ENCODE measurements around the gene SORCS2.

The SORCS2 gene

GRCh38 chr4:7561557-7561956 lies 369.2 kb downstream of the SORCS2 start:
- H2BK12ac ChIP-seq (ENCODE audit: low read length) = no peak overlapping the region
- H3K4me3 ChIP-seq (ENCODE audit: low read depth, low read length) = no peak overlapping the region
- no peak overlapping the region for H3K14ac ChIP-seq (ENCODE audit: low read length)
- H3K4me2 ChIP-seq (ENCODE audit: low read length) = no peak overlapping the region
- H2AFZ ChIP-seq (ENCODE audit: insufficient read depth, low read length, poor library complexity) = no peak overlapping the region
- H3K79me2 ChIP-seq (ENCODE audit: control insufficient read depth, insufficient read depth, low read length, poor library complexity) = no peaks in the 10 kb centered on the region
- H3K79me1 ChIP-seq (ENCODE audit: low read length) = no peaks in the 10 kb centered on the region
- no peak overlapping the region for H3K27ac ChIP-seq (ENCODE audit: low read depth, low read length)
- no peak overlapping the region for H4K12ac ChIP-seq (ENCODE audit: low read depth, low read length)
- no peak overlapping the region for H2AK5ac ChIP-seq (ENCODE audit: low read length)
- H2BK5ac ChIP-seq (ENCODE audit: low read depth, low read length, poor library complexity) = no peak overlapping the region
- no peak overlapping the region for H4K91ac ChIP-seq (ENCODE audit: low read depth, low read length)
- no peaks in the 10 kb centered on the region for H3K4me1 ChIP-seq (ENCODE audit: control insufficient read depth in 1 of 2, insufficient read depth in 2 of 2, low read length in 2 of 2)
- H3K27me3 ChIP-seq (ENCODE audit: insufficient read depth, low read length) = no peaks in the 10 kb centered on the region
- no peak overlapping the region for H3K18ac ChIP-seq (ENCODE audit: low read length)
- no peak overlapping the region for H2BK120ac ChIP-seq (ENCODE audit: insufficient read depth, low read length, poor library complexity)
- no peak overlapping the region for H3K4ac ChIP-seq (ENCODE audit: low read depth, low read length)
- no peak for DNase-seq
- H3K9me3 ChIP-seq (ENCODE audit: insufficient read depth, low read depth, low read length) = peaks cover 23% of the 10 kb centered on the region
- no peak overlapping the region for H3K9ac ChIP-seq (ENCODE audit: low read length)
- no peak overlapping the region for H3K23ac ChIP-seq (ENCODE audit: low read length)
- no peaks in the 10 kb centered on the region for H3K36me3 ChIP-seq (ENCODE audit: control insufficient read depth in 1 of 2, insufficient read depth in 2 of 2, low read length in 2 of 2)
- 96% methylated on average over 2 of the region's 2 CpGs for WGBS (ENCODE audit: extremely low coverage, insufficient coverage, insufficient read length)
- no peak overlapping the region for H4K8ac ChIP-seq (ENCODE audit: low read depth, low read length)

- no CpG with 5 or more reads among the region's 5 CpGs for WGBS (ENCODE audit: extremely low coverage, insufficient coverage, insufficient read length)
These were observed 371.9 kb downstream of the SORCS2 start for GRCh38 chr4:7564242-7564641.

GRCh38 chr4:7565483-7565882 lies 373.1 kb downstream of the SORCS2 start:
- 100% methylated on average over 3 of the region's 4 CpGs for WGBS (ENCODE audit: extremely low coverage, insufficient coverage, insufficient read length)

More at GRCh38 chr4:7564242-7564641, 371.9 kb downstream of the SORCS2 start:
- Histone ChIP-seq H2BK120ac (ENCODE audit: insufficient read depth, low read length, poor library complexity) (no peak overlapping the region), H2AFZ (ENCODE audit: insufficient read depth, low read length, poor library complexity) (no peak overlapping the region), H3K27ac (ENCODE audit: low read depth, low read length) (no peak overlapping the region), H3K4me1 (ENCODE audit: control insufficient read depth in 1 of 2, insufficient read depth in 2 of 2, low read length in 2 of 2) (no peaks in the 10 kb centered on the region), H3K4ac (ENCODE audit: low read depth, low read length) (no peak overlapping the region), H4K91ac (ENCODE audit: low read depth, low read length) (no peak overlapping the region), H3K4me3 (ENCODE audit: low read depth, low read length) (no peak overlapping the region), H2BK12ac (ENCODE audit: low read length) (no peak overlapping the region), H2AK5ac (ENCODE audit: low read length) (no peak overlapping the region), H4K8ac (ENCODE audit: low read depth, low read length) (no peak overlapping the region), H3K9ac (ENCODE audit: low read length) (no peak overlapping the region), H3K9me3 (ENCODE audit: insufficient read depth, low read depth, low read length) (peaks cover 19% of the 10 kb centered on the region), H2BK5ac (ENCODE audit: low read depth, low read length, poor library complexity) (no peak overlapping the region), H4K12ac (ENCODE audit: low read depth, low read length) (no peak overlapping the region), H3K79me1 (ENCODE audit: low read length) (no peaks in the 10 kb centered on the region), H3K4me2 (ENCODE audit: low read length) (no peak overlapping the region), H3K79me2 (ENCODE audit: control insufficient read depth, insufficient read depth, low read length, poor library complexity) (no peaks in the 10 kb centered on the region), H3K18ac (ENCODE audit: low read length) (no peak overlapping the region), H3K14ac (ENCODE audit: low read length) (no peak overlapping the region), H3K23ac (ENCODE audit: low read length) (no peak overlapping the region), H3K27me3 (ENCODE audit: insufficient read depth, low read length) (no peaks in the 10 kb centered on the region), H3K36me3 (ENCODE audit: control insufficient read depth in 1 of 2, insufficient read depth in 2 of 2, low read length in 2 of 2) (no peaks in the 10 kb centered on the region)
- DNase-seq = no peak

GRCh38 chr4:7569810-7570783 lies 377.8 kb downstream of the SORCS2 start:
- Histone ChIP-seq H4K91ac (ENCODE audit: low read depth, low read length) (no peak overlapping the region), H3K4me2 (ENCODE audit: low read length) (no peak overlapping the region), H3K79me2 (ENCODE audit: control insufficient read depth, insufficient read depth, low read length, poor library complexity) (no peaks in the 10 kb centered on the region), H3K9ac (ENCODE audit: low read length) (no peak overlapping the region), H3K79me1 (ENCODE audit: low read length) (no peaks in the 10 kb centered on the region), H3K4me3 (ENCODE audit: low read depth, low read length) (no peak overlapping the region), H2BK5ac (ENCODE audit: low read depth, low read length, poor library complexity) (no peak overlapping the region), H3K9me3 (ENCODE audit: insufficient read depth, low read depth, low read length) (peaks cover 12% of the 10 kb centered on the region), H3K36me3 (ENCODE audit: control insufficient read depth in 1 of 2, insufficient read depth in 2 of 2, low read length in 2 of 2) (no peaks in the 10 kb centered on the region), H2BK120ac (ENCODE audit: insufficient read depth, low read length, poor library complexity) (no peak overlapping the region), H3K14ac (ENCODE audit: low read length) (no peak overlapping the region), H3K23ac (ENCODE audit: low read length) (no peak overlapping the region), H4K8ac (ENCODE audit: low read depth, low read length) (no peak overlapping the region), H4K12ac (ENCODE audit: low read depth, low read length) (no peak overlapping the region), H2AFZ (ENCODE audit: insufficient read depth, low read length, poor library complexity) (no peak overlapping the region), H3K27me3 (ENCODE audit: insufficient read depth, low read length) (no peaks in the 10 kb centered on the region), H3K4ac (ENCODE audit: low read depth, low read length) (no peak overlapping the region), H2BK12ac (ENCODE audit: low read length) (no peak overlapping the region), H3K27ac (ENCODE audit: low read depth, low read length) (no peak overlapping the region), H3K18ac (ENCODE audit: low read length) (no peak overlapping the region), H2AK5ac (ENCODE audit: low read length) (no peak overlapping the region), H3K4me1 (ENCODE audit: control insufficient read depth in 1 of 2, insufficient read depth in 2 of 2, low read length in 2 of 2) (no peaks in the 10 kb centered on the region)
- WGBS (ENCODE audit: extremely low coverage, insufficient coverage, insufficient read length) = no CpG with 5 or more reads among the region's 25 CpGs
- no peak for DNase-seq

More at GRCh38 chr4:7565483-7565882, 373.1 kb downstream of the SORCS2 start:
- no peak overlapping the region for H3K4ac ChIP-seq (ENCODE audit: low read depth, low read length)
- H3K9me3 ChIP-seq (ENCODE audit: insufficient read depth, low read depth, low read length) = peaks cover 14% of the 10 kb centered on the region
- no peak overlapping the region for H3K9ac ChIP-seq (ENCODE audit: low read length)
- H2AFZ ChIP-seq (ENCODE audit: insufficient read depth, low read length, poor library complexity) = no peak overlapping the region
- no peaks in the 10 kb centered on the region for H3K79me1 ChIP-seq (ENCODE audit: low read length)
- H2BK120ac ChIP-seq (ENCODE audit: insufficient read depth, low read length, poor library complexity) = no peak overlapping the region
- no peak overlapping the region for H3K14ac ChIP-seq (ENCODE audit: low read length)
- no peak overlapping the region for H3K4me2 ChIP-seq (ENCODE audit: low read length)
- no peak overlapping the region for H2BK12ac ChIP-seq (ENCODE audit: low read length)
- H2AK5ac ChIP-seq (ENCODE audit: low read length) = no peak overlapping the region
- DNase-seq = no peak
- no peak overlapping the region for H4K8ac ChIP-seq (ENCODE audit: low read depth, low read length)
- no peak overlapping the region for H3K18ac ChIP-seq (ENCODE audit: low read length)
- no peaks in the 10 kb centered on the region for H3K79me2 ChIP-seq (ENCODE audit: control insufficient read depth, insufficient read depth, low read length, poor library complexity)
- no peak overlapping the region for H3K27ac ChIP-seq (ENCODE audit: low read depth, low read length)
- no peaks in the 10 kb centered on the region for H3K4me1 ChIP-seq (ENCODE audit: control insufficient read depth in 1 of 2, insufficient read depth in 2 of 2, low read length in 2 of 2)
- H3K27me3 ChIP-seq (ENCODE audit: insufficient read depth, low read length) = no peaks in the 10 kb centered on the region
- no peak overlapping the region for H4K12ac ChIP-seq (ENCODE audit: low read depth, low read length)
- no peak overlapping the region for H4K91ac ChIP-seq (ENCODE audit: low read depth, low read length)
- no peaks in the 10 kb centered on the region for H3K36me3 ChIP-seq (ENCODE audit: control insufficient read depth in 1 of 2, insufficient read depth in 2 of 2, low read length in 2 of 2)
- no peak overlapping the region for H3K23ac ChIP-seq (ENCODE audit: low read length)
- H2BK5ac ChIP-seq (ENCODE audit: low read depth, low read length, poor library complexity) = no peak overlapping the region
- no peak overlapping the region for H3K4me3 ChIP-seq (ENCODE audit: low read depth, low read length)

All from trophoblast cell (in vitro differentiated cells and primary cell).